ENCODE data around the gene SORCS1.

The SORCS1 gene

DNA sequence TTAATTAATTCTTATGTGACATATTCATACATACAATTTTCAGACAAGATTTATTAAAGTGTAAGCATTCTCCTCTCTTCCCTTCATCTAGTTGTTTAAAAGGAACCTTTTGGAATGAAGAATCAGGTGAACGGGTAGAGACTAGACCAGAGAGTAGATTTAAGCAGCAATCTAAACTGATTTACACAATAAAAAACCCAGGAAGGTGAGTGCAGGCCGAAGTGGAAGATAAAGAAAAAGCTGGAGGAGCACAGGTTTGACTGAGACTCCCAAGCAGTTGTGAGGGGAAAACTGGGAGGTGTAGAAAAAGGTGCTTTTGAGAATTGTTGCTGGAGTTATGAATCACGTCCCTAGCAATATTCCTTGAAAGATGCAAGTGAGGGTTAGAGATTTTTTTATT is 601.1 kb downstream of the SORCS1 start:
- Histone ChIP-seq H3K27me3 (ENCODE audit: insufficient read depth, low read length, poor library complexity) (no peaks in the 10 kb centered on the region), H2BK120ac (ENCODE audit: low read depth, low read length) (no peak overlapping the region), H3K4me3 (ENCODE audit: low read length) (no peak overlapping the region), H3K18ac (ENCODE audit: low read length) (no peak overlapping the region), H2BK15ac (replicated peaks; ENCODE audit: low read depth) (no peak overlapping the region), H3K27ac (ENCODE audit: low read depth, low read length) (no peak overlapping the region), H3K4ac (ENCODE audit: low read depth, low read length) (no peak overlapping the region), H3K36me3 (ENCODE audit: control insufficient read depth, insufficient read depth, low read length) (no peaks in the 10 kb centered on the region), H3K4me1 (ENCODE audit: control insufficient read depth, low read depth, low read length) (no peaks in the 10 kb centered on the region), H3K9ac (ENCODE audit: low read length) (no peak overlapping the region), H3K56ac (ENCODE audit: low read length) (no peak overlapping the region), H3K23ac (ENCODE audit: low read length) (no peak overlapping the region), H3K79me2 (ENCODE audit: control insufficient read depth, insufficient read depth, low read length) (no peaks in the 10 kb centered on the region), H4K8ac (ENCODE audit: low read depth, low read length) (no peak overlapping the region), H2BK5ac (ENCODE audit: low read length) (no peak overlapping the region), H4K5ac (ENCODE audit: low read length) (no peak overlapping the region), H3K79me1 (ENCODE audit: low read length) (no peaks in the 10 kb centered on the region), H2AK5ac (ENCODE audit: low read length) (no peak overlapping the region), H3K4me2 (ENCODE audit: low read length) (no peak overlapping the region)
- WGBS (ENCODE audit: extremely low coverage, insufficient coverage, low lambda C conversion rate) = no CpG with 5 or more reads among the region's 3 CpGs
- DNase-seq = no peak

DNA sequence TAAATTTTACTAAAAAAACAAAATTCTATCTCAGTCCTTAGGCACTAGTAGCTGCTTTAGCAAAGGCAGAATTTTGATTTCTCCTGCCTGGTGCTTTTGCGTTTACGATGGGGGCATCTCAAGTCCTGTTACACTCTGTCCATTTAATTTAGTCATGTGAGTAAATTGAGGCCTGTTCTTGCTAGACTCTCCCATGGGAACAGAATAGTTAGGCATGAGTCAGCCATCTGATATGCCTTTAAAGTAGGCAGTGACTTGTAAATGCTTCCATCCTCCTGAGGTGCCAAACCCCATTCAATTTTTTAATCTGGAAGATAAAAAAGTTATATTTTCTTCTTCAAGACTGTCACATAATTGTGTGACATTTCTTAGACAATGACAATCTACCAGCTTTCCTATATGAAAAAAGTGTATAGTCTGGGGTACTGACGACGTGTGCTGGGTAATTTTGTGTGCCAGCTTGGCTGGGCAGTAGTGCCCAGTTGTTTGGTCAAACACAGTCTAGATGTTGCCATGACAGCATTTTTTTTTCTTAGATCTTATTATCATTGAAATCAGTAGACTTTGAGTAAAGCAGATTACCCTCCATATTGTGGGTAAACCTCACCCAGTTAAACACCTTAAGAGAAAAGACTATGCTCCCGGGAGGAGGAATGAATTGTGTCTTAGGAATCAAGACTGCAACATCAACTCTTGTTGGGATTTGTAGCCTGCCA is 603.4 kb downstream of the SORCS1 start:
- no peaks in the 10 kb centered on the region for H3K79me2 ChIP-seq (ENCODE audit: control insufficient read depth, insufficient read depth, low read length)
- no peak overlapping the region for H2AK5ac ChIP-seq (ENCODE audit: low read length)
- no peak overlapping the region for H3K23ac ChIP-seq (ENCODE audit: low read length)
- H3K27me3 ChIP-seq (ENCODE audit: insufficient read depth, low read length, poor library complexity) = no peaks in the 10 kb centered on the region
- H4K8ac ChIP-seq (ENCODE audit: low read depth, low read length) = no peak overlapping the region
- H3K18ac ChIP-seq (ENCODE audit: low read length) = no peak overlapping the region
- no peak overlapping the region for H3K56ac ChIP-seq (ENCODE audit: low read length)
- H3K4me3 ChIP-seq (ENCODE audit: low read length) = no peak overlapping the region
- DNase-seq = peak; percentile 49
- no peak overlapping the region for H2BK5ac ChIP-seq (ENCODE audit: low read length)
- H3K79me1 ChIP-seq (ENCODE audit: low read length) = no peaks in the 10 kb centered on the region
- no peak overlapping the region for H3K9ac ChIP-seq (ENCODE audit: low read length)
- H3K4ac ChIP-seq (ENCODE audit: low read depth, low read length) = no peak overlapping the region
- no peaks in the 10 kb centered on the region for H3K36me3 ChIP-seq (ENCODE audit: control insufficient read depth, insufficient read depth, low read length)
- WGBS (ENCODE audit: extremely low coverage, insufficient coverage, low lambda C conversion rate) = no CpG with 5 or more reads among the region's 5 CpGs
- no peak overlapping the region for H3K4me2 ChIP-seq (ENCODE audit: low read length)
- no peak overlapping the region for H2BK15ac ChIP-seq (replicated peaks; ENCODE audit: low read depth)
- no peak overlapping the region for H4K5ac ChIP-seq (ENCODE audit: low read length)
- no peak overlapping the region for H2BK120ac ChIP-seq (ENCODE audit: low read depth, low read length)
- H3K27ac ChIP-seq (ENCODE audit: low read depth, low read length) = no peak overlapping the region
- no peaks in the 10 kb centered on the region for H3K4me1 ChIP-seq (ENCODE audit: control insufficient read depth, low read depth, low read length)

DNA sequence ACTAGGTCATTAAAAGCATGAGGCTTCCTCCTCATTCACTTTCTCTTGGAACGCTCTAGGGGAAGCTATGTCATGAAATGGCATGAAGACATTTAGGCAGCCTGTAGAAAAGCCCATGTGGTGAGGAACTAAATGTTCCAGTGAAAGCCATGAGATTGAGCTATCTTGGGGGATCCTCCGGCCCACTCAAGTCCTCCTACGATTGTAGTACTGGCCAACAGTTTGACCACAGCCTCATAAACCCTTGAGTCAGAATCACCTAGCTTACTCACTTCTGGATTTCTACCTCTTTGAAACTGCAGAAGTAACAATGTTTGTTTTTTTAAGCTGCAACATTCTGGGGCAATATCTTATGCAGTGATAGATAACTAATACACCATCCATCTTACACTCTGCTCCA is 605.1 kb downstream of the SORCS1 start:
- no peak overlapping the region for H2BK120ac ChIP-seq (ENCODE audit: low read depth, low read length)
- H4K5ac ChIP-seq (ENCODE audit: low read length) = no peak overlapping the region
- no peak overlapping the region for H3K27ac ChIP-seq (ENCODE audit: low read depth, low read length)
- no peak overlapping the region for H3K4me3 ChIP-seq (ENCODE audit: low read length)
- no peak overlapping the region for H3K4ac ChIP-seq (ENCODE audit: low read depth, low read length)
- no peaks in the 10 kb centered on the region for H3K36me3 ChIP-seq (ENCODE audit: control insufficient read depth, insufficient read depth, low read length)
- H3K27me3 ChIP-seq (ENCODE audit: insufficient read depth, low read length, poor library complexity) = no peaks in the 10 kb centered on the region
- no peaks in the 10 kb centered on the region for H3K79me2 ChIP-seq (ENCODE audit: control insufficient read depth, insufficient read depth, low read length)
- no peak overlapping the region for H3K9ac ChIP-seq (ENCODE audit: low read length)
- no peaks in the 10 kb centered on the region for H3K4me1 ChIP-seq (ENCODE audit: control insufficient read depth, low read depth, low read length)
- H3K56ac ChIP-seq (ENCODE audit: low read length) = no peak overlapping the region
- H2BK15ac ChIP-seq (replicated peaks; ENCODE audit: low read depth) = no peak overlapping the region
- no peak overlapping the region for H2AK5ac ChIP-seq (ENCODE audit: low read length)
- H3K79me1 ChIP-seq (ENCODE audit: low read length) = no peaks in the 10 kb centered on the region
- no peak overlapping the region for H3K18ac ChIP-seq (ENCODE audit: low read length)
- H3K23ac ChIP-seq (ENCODE audit: low read length) = no peak overlapping the region
- no peak overlapping the region for H4K8ac ChIP-seq (ENCODE audit: low read depth, low read length)
- no peak for DNase-seq
- no peak overlapping the region for H2BK5ac ChIP-seq (ENCODE audit: low read length)
- no CpG with 5 or more reads among the region's 3 CpGs for WGBS (ENCODE audit: extremely low coverage, insufficient coverage, low lambda C conversion rate)
- no peak overlapping the region for H3K4me2 ChIP-seq (ENCODE audit: low read length)

DNA sequence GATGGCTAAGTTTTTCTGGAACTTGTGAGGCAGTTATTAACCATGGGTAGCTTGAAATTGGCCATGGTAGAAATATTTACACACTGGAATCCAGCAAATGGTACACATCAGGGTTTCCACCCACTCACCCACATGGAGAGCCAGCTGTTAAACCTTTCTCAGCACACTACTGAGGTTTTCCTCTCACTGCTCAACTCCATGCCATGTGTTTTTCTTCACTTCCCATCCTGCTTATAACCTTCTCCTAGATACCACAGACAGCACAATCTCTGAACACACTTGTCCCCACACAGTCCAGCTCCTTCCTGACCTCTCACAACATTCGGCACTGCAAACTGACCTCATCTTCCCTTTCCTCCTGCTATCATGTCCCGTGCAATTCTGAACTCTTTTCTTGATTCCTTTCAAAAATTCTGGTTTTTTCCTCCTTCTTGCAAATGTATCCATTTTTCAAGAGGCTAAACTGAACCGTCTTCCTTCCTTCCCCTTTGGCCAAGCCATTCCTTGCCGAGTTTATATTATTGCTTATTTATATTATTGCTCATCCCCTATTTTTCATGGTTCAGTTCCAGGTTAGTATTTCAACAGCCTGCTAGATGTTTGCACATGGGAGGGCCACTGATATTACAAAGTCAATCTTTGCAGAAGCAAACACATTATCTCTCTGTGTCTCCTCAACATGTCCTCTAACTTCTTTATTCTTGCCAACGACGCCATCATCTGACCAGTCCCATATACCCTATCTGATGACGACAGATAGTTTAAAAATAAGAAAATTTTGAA is 606.4 kb downstream of the SORCS1 start:
- Histone ChIP-seq H4K5ac (ENCODE audit: low read length) (no peak overlapping the region), H3K4me2 (ENCODE audit: low read length) (no peak overlapping the region), H3K4me3 (ENCODE audit: low read length) (no peak overlapping the region), H4K8ac (ENCODE audit: low read depth, low read length) (no peak overlapping the region), H3K56ac (ENCODE audit: low read length) (no peak overlapping the region), H3K23ac (ENCODE audit: low read length) (no peak overlapping the region), H3K9ac (ENCODE audit: low read length) (no peak overlapping the region), H3K4me1 (ENCODE audit: control insufficient read depth, low read depth, low read length) (no peaks in the 10 kb centered on the region), H2AK5ac (ENCODE audit: low read length) (no peak overlapping the region), H3K79me2 (ENCODE audit: control insufficient read depth, insufficient read depth, low read length) (no peaks in the 10 kb centered on the region), H3K27me3 (ENCODE audit: insufficient read depth, low read length, poor library complexity) (no peaks in the 10 kb centered on the region), H3K18ac (ENCODE audit: low read length) (no peak overlapping the region), H2BK120ac (ENCODE audit: low read depth, low read length) (no peak overlapping the region), H3K4ac (ENCODE audit: low read depth, low read length) (no peak overlapping the region), H3K36me3 (ENCODE audit: control insufficient read depth, insufficient read depth, low read length) (no peaks in the 10 kb centered on the region), H2BK5ac (ENCODE audit: low read length) (no peak overlapping the region), H3K79me1 (ENCODE audit: low read length) (no peaks in the 10 kb centered on the region), H2BK15ac (replicated peaks; ENCODE audit: low read depth) (no peak overlapping the region), H3K27ac (ENCODE audit: low read depth, low read length) (no peak overlapping the region)
- no CpG with 5 or more reads among the region's 7 CpGs for WGBS (ENCODE audit: extremely low coverage, insufficient coverage, low lambda C conversion rate)
- no peak for DNase-seq

DNA sequence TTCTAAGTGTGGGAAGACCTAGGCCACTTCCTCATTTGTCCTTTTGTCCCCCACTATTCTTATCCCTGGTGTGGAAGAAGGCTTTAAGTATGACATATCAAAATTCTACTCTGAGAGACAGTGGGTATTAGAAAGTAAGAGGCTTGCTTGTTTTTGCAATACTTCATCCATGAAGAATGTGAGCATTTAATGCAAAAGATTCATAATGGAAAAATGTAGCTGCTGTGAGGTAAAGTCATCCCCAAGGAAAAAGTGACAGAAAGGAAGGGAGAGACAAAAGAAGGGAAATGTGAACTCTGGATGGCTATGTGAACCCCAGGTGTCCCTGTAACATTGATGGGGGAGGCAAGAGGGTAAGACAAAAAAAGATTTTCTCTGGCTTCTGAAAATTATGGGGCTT is 607.5 kb downstream of the SORCS1 start:
- Histone ChIP-seq H2BK15ac (replicated peaks; ENCODE audit: low read depth) (no peak overlapping the region), H2BK5ac (ENCODE audit: low read length) (no peak overlapping the region), H3K4me1 (ENCODE audit: control insufficient read depth, low read depth, low read length) (no peaks in the 10 kb centered on the region), H3K36me3 (ENCODE audit: control insufficient read depth, insufficient read depth, low read length) (no peaks in the 10 kb centered on the region), H3K18ac (ENCODE audit: low read length) (no peak overlapping the region), H3K27ac (ENCODE audit: low read depth, low read length) (no peak overlapping the region), H3K4ac (ENCODE audit: low read depth, low read length) (no peak overlapping the region), H3K4me3 (ENCODE audit: low read length) (no peak overlapping the region), H3K4me2 (ENCODE audit: low read length) (no peak overlapping the region), H3K56ac (ENCODE audit: low read length) (no peak overlapping the region), H2AK5ac (ENCODE audit: low read length) (no peak overlapping the region), H2BK120ac (ENCODE audit: low read depth, low read length) (no peak overlapping the region), H3K79me2 (ENCODE audit: control insufficient read depth, insufficient read depth, low read length) (no peaks in the 10 kb centered on the region), H4K5ac (ENCODE audit: low read length) (no peak overlapping the region), H3K79me1 (ENCODE audit: low read length) (no peaks in the 10 kb centered on the region), H3K23ac (ENCODE audit: low read length) (no peak overlapping the region), H4K8ac (ENCODE audit: low read depth, low read length) (no peak overlapping the region), H3K27me3 (ENCODE audit: insufficient read depth, low read length, poor library complexity) (no peaks in the 10 kb centered on the region), H3K9ac (ENCODE audit: low read length) (no peak overlapping the region)
- no peak for DNase-seq

Data from mesendoderm (in vitro differentiated cells).